Measurements from ENCODE around the gene MACROD2. TPM values are rescaled to one million over a fixed set of nuclear protein-coding genes. Genes with fewer than 3 reads are reported as not detected.

The MACROD2 gene
- total RNA-seq, 1 donor from 2014 or later, result 3.1 TPM

- no peak overlapping the region for H3K9ac ChIP-seq (ENCODE audit: low read depth in 1 of 3, low read length in 3 of 3)
- no peaks in the 10 kb centered on the region for H3K9me3 ChIP-seq (ENCODE audit: control insufficient read depth in 3 of 3, low read length in 3 of 3)
- H3K27ac ChIP-seq (ENCODE audit: low read depth, low read length), result no peak overlapping the region
- no peaks in the 10 kb centered on the region for H3K36me3 ChIP-seq (ENCODE audit: control insufficient read depth in 3 of 3, insufficient read depth in 3 of 3, low read length in 3 of 3)
- H3K27me3 ChIP-seq (ENCODE audit: control insufficient read depth in 3 of 3, insufficient read depth in 3 of 3, low read length in 3 of 3), result no peaks in the 10 kb centered on the region
- no peaks in the 10 kb centered on the region for H3K4me1 ChIP-seq (ENCODE audit: control insufficient read depth in 3 of 3, insufficient read depth in 3 of 3, low read length in 3 of 3)
- no peak overlapping the region for H3K4me3 ChIP-seq (ENCODE audit: low read length in 3 of 3)
Observed at GRCh38 chr20:14957402-14957801, 962.1 kb downstream of the MACROD2 start.

- Histone ChIP-seq H3K9ac (ENCODE audit: low read depth in 1 of 3, low read length in 3 of 3) (no peak overlapping the region), H3K36me3 (ENCODE audit: control insufficient read depth in 3 of 3, insufficient read depth in 3 of 3, low read length in 3 of 3) (no peaks in the 10 kb centered on the region)
Observed at GRCh38 chr20:14958626-14959025, 963.3 kb downstream of the MACROD2 start.

GRCh38 chr20:14959506-14960475 lies 964.5 kb downstream of the MACROD2 start:
- no peaks in the 10 kb centered on the region for H3K9me3 ChIP-seq (ENCODE audit: control insufficient read depth in 3 of 3, low read length in 3 of 3)
- H3K36me3 ChIP-seq (ENCODE audit: control insufficient read depth in 3 of 3, insufficient read depth in 3 of 3, low read length in 3 of 3), result no peaks in the 10 kb centered on the region
- no peak overlapping the region for H3K9ac ChIP-seq (ENCODE audit: low read depth in 1 of 3, low read length in 3 of 3)
- H3K27ac ChIP-seq (ENCODE audit: low read depth, low read length), result no peak overlapping the region
- H3K4me1 ChIP-seq (ENCODE audit: control insufficient read depth in 3 of 3, insufficient read depth in 3 of 3, low read length in 3 of 3), result no peaks in the 10 kb centered on the region
- no peaks in the 10 kb centered on the region for H3K27me3 ChIP-seq (ENCODE audit: control insufficient read depth in 3 of 3, insufficient read depth in 3 of 3, low read length in 3 of 3)
- H3K4me3 ChIP-seq (ENCODE audit: low read length in 3 of 3), result no peak overlapping the region

More at GRCh38 chr20:14958626-14959025, 963.3 kb downstream of the MACROD2 start:
- Histone ChIP-seq H3K9me3 (ENCODE audit: control insufficient read depth in 3 of 3, low read length in 3 of 3) (no peaks in the 10 kb centered on the region), H3K27ac (ENCODE audit: low read depth, low read length) (no peak overlapping the region), H3K4me1 (ENCODE audit: control insufficient read depth in 3 of 3, insufficient read depth in 3 of 3, low read length in 3 of 3) (no peaks in the 10 kb centered on the region), H3K27me3 (ENCODE audit: control insufficient read depth in 3 of 3, insufficient read depth in 3 of 3, low read length in 3 of 3) (no peaks in the 10 kb centered on the region), H3K4me3 (ENCODE audit: low read length in 3 of 3) (no peak overlapping the region)

GRCh38 chr20:14960831-14961230 lies 965.5 kb downstream of the MACROD2 start:
- Histone ChIP-seq H3K9me3 (ENCODE audit: control insufficient read depth in 3 of 3, low read length in 3 of 3) (no peaks in the 10 kb centered on the region), H3K4me1 (ENCODE audit: control insufficient read depth in 3 of 3, insufficient read depth in 3 of 3, low read length in 3 of 3) (no peaks in the 10 kb centered on the region), H3K27me3 (ENCODE audit: control insufficient read depth in 3 of 3, insufficient read depth in 3 of 3, low read length in 3 of 3) (no peaks in the 10 kb centered on the region), H3K9ac (ENCODE audit: low read depth in 1 of 3, low read length in 3 of 3) (no peak overlapping the region), H3K36me3 (ENCODE audit: control insufficient read depth in 3 of 3, insufficient read depth in 3 of 3, low read length in 3 of 3) (no peaks in the 10 kb centered on the region), H3K27ac (ENCODE audit: low read depth, low read length) (no peak overlapping the region), H3K4me3 (ENCODE audit: low read length in 3 of 3) (no peak overlapping the region)

- Histone ChIP-seq H3K9me3 (ENCODE audit: control insufficient read depth in 3 of 3, low read length in 3 of 3) (no peaks in the 10 kb centered on the region), H3K9ac (ENCODE audit: low read depth in 1 of 3, low read length in 3 of 3) (no peak overlapping the region), H3K36me3 (ENCODE audit: control insufficient read depth in 3 of 3, insufficient read depth in 3 of 3, low read length in 3 of 3) (no peaks in the 10 kb centered on the region), H3K27me3 (ENCODE audit: control insufficient read depth in 3 of 3, insufficient read depth in 3 of 3, low read length in 3 of 3) (no peaks in the 10 kb centered on the region), H3K4me3 (ENCODE audit: low read length in 3 of 3) (no peak overlapping the region), H3K27ac (ENCODE audit: low read depth, low read length) (no peak overlapping the region), H3K4me1 (ENCODE audit: control insufficient read depth in 3 of 3, insufficient read depth in 3 of 3, low read length in 3 of 3) (no peaks in the 10 kb centered on the region)
Observed at GRCh38 chr20:14963262-14963663, 967.9 kb downstream of the MACROD2 start.

GRCh38 chr20:14966203-14966602 lies 970.9 kb downstream of the MACROD2 start:
- Histone ChIP-seq H3K4me3 (ENCODE audit: low read length in 3 of 3) (no peak overlapping the region), H3K27ac (ENCODE audit: low read depth, low read length) (no peak overlapping the region), H3K9ac (ENCODE audit: low read depth in 1 of 3, low read length in 3 of 3) (no peak overlapping the region), H3K27me3 (ENCODE audit: control insufficient read depth in 3 of 3, insufficient read depth in 3 of 3, low read length in 3 of 3) (no peaks in the 10 kb centered on the region), H3K9me3 (ENCODE audit: control insufficient read depth in 3 of 3, low read length in 3 of 3) (no peaks in the 10 kb centered on the region), H3K36me3 (ENCODE audit: control insufficient read depth in 3 of 3, insufficient read depth in 3 of 3, low read length in 3 of 3) (no peaks in the 10 kb centered on the region), H3K4me1 (ENCODE audit: control insufficient read depth in 3 of 3, insufficient read depth in 3 of 3, low read length in 3 of 3) (no peaks in the 10 kb centered on the region)

- Histone ChIP-seq H3K9ac (ENCODE audit: low read depth in 1 of 3, low read length in 3 of 3) (no peak overlapping the region), H3K9me3 (ENCODE audit: control insufficient read depth in 3 of 3, low read length in 3 of 3) (no peaks in the 10 kb centered on the region), H3K27ac (ENCODE audit: low read depth, low read length) (no peak overlapping the region)
Observed at GRCh38 chr20:14966808-14967207, 971.5 kb downstream of the MACROD2 start.

GRCh38 chr20:14972256-14972655 lies 976.9 kb downstream of the MACROD2 start:
- H3K9ac ChIP-seq (ENCODE audit: low read depth in 1 of 3, low read length in 3 of 3), result no peak overlapping the region
- no peaks in the 10 kb centered on the region for H3K36me3 ChIP-seq (ENCODE audit: control insufficient read depth in 3 of 3, insufficient read depth in 3 of 3, low read length in 3 of 3)
- H3K27me3 ChIP-seq (ENCODE audit: control insufficient read depth in 3 of 3, insufficient read depth in 3 of 3, low read length in 3 of 3), result no peaks in the 10 kb centered on the region
- no peaks in the 10 kb centered on the region for H3K9me3 ChIP-seq (ENCODE audit: control insufficient read depth in 3 of 3, low read length in 3 of 3)
- H3K4me3 ChIP-seq (ENCODE audit: low read length in 3 of 3), result no peak overlapping the region
- no peaks in the 10 kb centered on the region for H3K4me1 ChIP-seq (ENCODE audit: control insufficient read depth in 3 of 3, insufficient read depth in 3 of 3, low read length in 3 of 3)
- no peak overlapping the region for H3K27ac ChIP-seq (ENCODE audit: low read depth, low read length)

More at GRCh38 chr20:14966808-14967207, 971.5 kb downstream of the MACROD2 start:
- Histone ChIP-seq H3K27me3 (ENCODE audit: control insufficient read depth in 3 of 3, insufficient read depth in 3 of 3, low read length in 3 of 3) (no peaks in the 10 kb centered on the region), H3K4me1 (ENCODE audit: control insufficient read depth in 3 of 3, insufficient read depth in 3 of 3, low read length in 3 of 3) (no peaks in the 10 kb centered on the region), H3K36me3 (ENCODE audit: control insufficient read depth in 3 of 3, insufficient read depth in 3 of 3, low read length in 3 of 3) (no peaks in the 10 kb centered on the region), H3K4me3 (ENCODE audit: low read length in 3 of 3) (no peak overlapping the region)

- Histone ChIP-seq H3K9me3 (ENCODE audit: control insufficient read depth in 3 of 3, low read length in 3 of 3) (no peaks in the 10 kb centered on the region), H3K27me3 (ENCODE audit: control insufficient read depth in 3 of 3, insufficient read depth in 3 of 3, low read length in 3 of 3) (no peaks in the 10 kb centered on the region), H3K4me1 (ENCODE audit: control insufficient read depth in 3 of 3, insufficient read depth in 3 of 3, low read length in 3 of 3) (no peaks in the 10 kb centered on the region), H3K36me3 (ENCODE audit: control insufficient read depth in 3 of 3, insufficient read depth in 3 of 3, low read length in 3 of 3) (no peaks in the 10 kb centered on the region), H3K4me3 (ENCODE audit: low read length in 3 of 3) (no peak overlapping the region), H3K9ac (ENCODE audit: low read depth in 1 of 3, low read length in 3 of 3) (no peak overlapping the region), H3K27ac (ENCODE audit: low read depth, low read length) (no peak overlapping the region)
Observed at GRCh38 chr20:14972690-14973089, 977.4 kb downstream of the MACROD2 start.

- no peaks in the 10 kb centered on the region for H3K4me1 ChIP-seq (ENCODE audit: control insufficient read depth in 3 of 3, insufficient read depth in 3 of 3, low read length in 3 of 3)
- no peak overlapping the region for H3K27ac ChIP-seq (ENCODE audit: low read depth, low read length)
- no peak overlapping the region for H3K4me3 ChIP-seq (ENCODE audit: low read length in 3 of 3)
- H3K36me3 ChIP-seq (ENCODE audit: control insufficient read depth in 3 of 3, insufficient read depth in 3 of 3, low read length in 3 of 3), result no peaks in the 10 kb centered on the region
- no peak overlapping the region for H3K9ac ChIP-seq (ENCODE audit: low read depth in 1 of 3, low read length in 3 of 3)
- no peaks in the 10 kb centered on the region for H3K27me3 ChIP-seq (ENCODE audit: control insufficient read depth in 3 of 3, insufficient read depth in 3 of 3, low read length in 3 of 3)
- no peaks in the 10 kb centered on the region for H3K9me3 ChIP-seq (ENCODE audit: control insufficient read depth in 3 of 3, low read length in 3 of 3)
Observed at GRCh38 chr20:14979453-14979986, 984.2 kb downstream of the MACROD2 start.

Data from skeletal muscle tissue (tissue), 4 donors.